ENCODE measurements around the gene SHROOM1.

DNA sequence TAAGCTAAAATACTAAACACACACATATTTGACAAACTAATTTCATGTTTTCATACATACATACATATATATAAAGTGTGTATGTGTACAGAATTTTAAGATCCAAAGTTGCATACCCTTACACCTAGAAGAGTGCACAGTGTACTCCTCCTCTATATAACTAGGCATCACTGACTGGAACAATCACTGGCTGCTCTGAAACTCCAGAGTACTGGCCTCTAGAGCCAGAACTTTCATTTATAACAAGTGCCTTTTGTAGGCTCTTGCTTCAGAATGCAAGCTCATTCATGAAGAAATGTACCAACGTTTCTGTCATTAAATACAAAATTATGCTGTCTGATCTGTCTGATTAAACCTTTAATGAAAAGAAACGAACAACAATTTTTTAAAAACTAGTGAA, 47.0 kb upstream of the SHROOM1 start:
- TF ChIP-seq, protein P1, sequence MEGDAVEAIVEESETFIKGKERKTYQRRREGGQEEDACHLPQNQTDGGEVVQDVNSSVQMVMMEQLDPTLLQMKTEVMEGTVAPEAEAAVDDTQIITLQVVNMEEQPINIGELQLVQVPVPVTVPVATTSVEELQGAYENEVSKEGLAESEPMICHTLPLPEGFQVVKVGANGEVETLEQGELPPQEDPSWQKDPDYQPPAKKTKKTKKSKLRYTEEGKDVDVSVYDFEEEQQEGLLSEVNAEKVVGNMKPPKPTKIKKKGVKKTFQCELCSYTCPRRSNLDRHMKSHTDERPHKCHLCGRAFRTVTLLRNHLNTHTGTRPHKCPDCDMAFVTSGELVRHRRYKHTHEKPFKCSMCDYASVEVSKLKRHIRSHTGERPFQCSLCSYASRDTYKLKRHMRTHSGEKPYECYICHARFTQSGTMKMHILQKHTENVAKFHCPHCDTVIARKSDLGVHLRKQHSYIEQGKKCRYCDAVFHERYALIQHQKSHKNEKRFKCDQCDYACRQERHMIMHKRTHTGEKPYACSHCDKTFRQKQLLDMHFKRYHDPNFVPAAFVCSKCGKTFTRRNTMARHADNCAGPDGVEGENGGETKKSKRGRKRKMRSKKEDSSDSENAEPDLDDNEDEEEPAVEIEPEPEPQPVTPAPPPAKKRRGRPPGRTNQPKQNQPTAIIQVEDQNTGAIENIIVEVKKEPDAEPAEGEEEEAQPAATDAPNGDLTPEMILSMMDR (IDR thresholded peaks at IDR 0.05), result no peak
- no peak for TF ChIP-seq EP300 (IDR thresholded peaks at IDR 0.05)

Measured in ovary (tissue), 3 donors.